CD8-positive, alpha-beta memory T cell (primary cell): Measurements from ENCODE around the gene ZDHHC20. TPM values are rescaled to one million over a fixed set of nuclear protein-coding genes. Genes with fewer than 3 reads are reported as not detected.
"Not testable (repeated sequence)": the region's sequence is repeated elsewhere in the genome, so short reads cannot be mapped to it uniquely, and the experiment has no call there.

Experiments used
- CTCF ChIA-PET: fragments of 350-600 bp; sonication (Branson Sonifier 250); formaldehyde crosslinking; loops from one replicate; lab custom pipeline; 2021; ENCODE audit warnings: antibody characterized with exemption; lab: Charles Lee
- POLR2A ChIA-PET: fragments of 350-600 bp; sonication (Branson Sonifier 250); formaldehyde crosslinking; loops from one replicate; lab custom pipeline; 2021; ENCODE audit warnings: antibody characterized with exemption; lab: Charles Lee
- DNase-seq, 5 donors: peaks; one replicate each; pipeline versions ENCODE4 v3.0.0 to v3.0.0-alpha.2; 2020 to 2022; ENCODE audit warnings: mixed read lengths in 1 of 5
- H3K27ac ChIP-seq: one replicate; pipeline ENCODE4 v1.7.0; 2013; ENCODE audit warnings: low read depth, mild to moderate bottlenecking, low read length, moderate library complexity
- H3K27me3 ChIP-seq: 2 replicates; pipeline ENCODE4 v1.7.0; 2013; ENCODE audit warnings: low read length, mild to moderate bottlenecking; ENCODE audit not compliant: insufficient read depth, poor library complexity, severe bottlenecking
- H3K36me3 ChIP-seq: 2 replicates; pipeline ENCODE4 v1.7.0; 2013; ENCODE audit warnings: mild to moderate bottlenecking, low read length, moderate library complexity; ENCODE audit not compliant: insufficient read depth
- H3K4me1 ChIP-seq: 2 replicates; pipeline ENCODE4 v1.7.0; 2013; ENCODE audit warnings: mild to moderate bottlenecking, low read length, moderate library complexity; ENCODE audit not compliant: insufficient read depth
- H3K4me3 ChIP-seq: 2 replicates; pipeline ENCODE4 v1.7.0; 2013; ENCODE audit warnings: mild to moderate bottlenecking, low read length
- H3K9me3 ChIP-seq: 2 replicates; pipeline ENCODE4 v1.7.0; 2013; ENCODE audit warnings: mild to moderate bottlenecking, low read length
- H3K27ac Mint-ChIP-seq, 8 donors: one replicate each; pipeline ENCODE4 v1.8.0; 2020 to 2021; ENCODE audit warnings: mixed read lengths in 8 of 8, mild to moderate bottlenecking in 6 of 8, inconsistent platforms in 3 of 8, moderate library complexity in 3 of 8
- H3K27me3 Mint-ChIP-seq, 2 donors: one replicate each; pipeline ENCODE4 v1.8.0; 2020 to 2021; ENCODE audit warnings: mixed read lengths in 2 of 2, mild to moderate bottlenecking in 1 of 2, moderate library complexity in 1 of 2
- H3K36me3 Mint-ChIP-seq, 3 donors: one replicate each; pipeline ENCODE4 v1.8.0; 2020 to 2021; ENCODE audit warnings: mixed read lengths in 3 of 3, inconsistent platforms in 1 of 3, mild to moderate bottlenecking in 1 of 3
- H3K4me1 Mint-ChIP-seq, 3 donors: one replicate each; pipeline ENCODE4 v1.8.0; 2020 to 2021; ENCODE audit warnings: mixed read lengths in 3 of 3, inconsistent platforms in 1 of 3, mild to moderate bottlenecking in 1 of 3
- H3K4me3 Mint-ChIP-seq, 7 donors: one replicate each; pipeline ENCODE4 v1.8.0; 2020 to 2021; ENCODE audit warnings: mixed read lengths in 7 of 7, mild to moderate bottlenecking in 6 of 7, moderate library complexity in 4 of 7, inconsistent platforms in 2 of 7
- H3K9me3 Mint-ChIP-seq, 5 donors: one replicate each; pipeline ENCODE4 v1.8.0; 2020 to 2022; ENCODE audit warnings: mixed read lengths in 5 of 5, mild to moderate bottlenecking in 3 of 5, moderate library complexity in 2 of 5, inconsistent platforms in 1 of 5
- polyA plus RNA-seq: library from polyadenylated mRNA; unstranded; fragments of 300-500 nt; fragmentation: Illumina TruSeq; gene quantifications from one replicate; pipeline ENCODE4 v1.2.3, GENCODE V29; 2021
- total RNA-seq, 2 experiments: library from RNA; stranded (reverse); gene quantifications; one replicate each; pipeline ENCODE4 v1.2.3, GENCODE V29; 2021

Gene ZDHHC20
- total and polyA plus RNA-seq, 3 experiments from 2014 or later = 35.5 to 58.8 (median 50.4) TPM

- H3K9me3 Mint-ChIP-seq, CTCF ChIA-PET, H3K4me3 ChIP-seq, H3K27me3 ChIP-seq, POLR2A ChIA-PET, H3K4me1 Mint-ChIP-seq, H3K9me3 ChIP-seq, H3K4me3 Mint-ChIP-seq, DNase-seq, H3K27ac ChIP-seq, H3K27me3 Mint-ChIP-seq, H3K4me1 ChIP-seq: not testable (repeated sequence)
- Mint-ChIP-seq H3K36me3 (peaks cover 28 to 77% (median 47%) of the 10 kb centered on the region in 3 donors), H3K27ac (peak overlapping the region in 1 of 8 donors; percentile 73)
- H3K36me3 ChIP-seq = peaks cover 17% of the 10 kb centered on the region
Observed at GRCh38 chr13:21410453-21410852, 48.6 kb downstream of the ZDHHC20 start.

GRCh38 chr13:21405309-21405708, 53.8 kb downstream of the ZDHHC20 start:
- Histone ChIP-seq H3K36me3 (peaks cover 7% of the 10 kb centered on the region), H3K4me3 (no peak overlapping the region), H3K4me1 (peaks cover 2% of the 10 kb centered on the region), H3K27me3 (no peaks in the 10 kb centered on the region), H3K9me3 (no peaks in the 10 kb centered on the region), H3K27ac (no peak overlapping the region)
- H3K9me3 Mint-ChIP-seq = peaks cover 2 to 5% (median 3%) of the 10 kb centered on the region in 5 donors
- peaks cover 11 to 26% (median 26%) of the 10 kb centered on the region in 3 donors for H3K4me1 Mint-ChIP-seq
- H3K27ac Mint-ChIP-seq = peak overlapping the region in 4 of 8 donors; percentile 5 to 76 (median 42)
- H3K27me3 Mint-ChIP-seq = no peaks in the 10 kb centered on the region
- H3K4me3 Mint-ChIP-seq = no peak overlapping the region
- peaks cover 25 to 73% (median 50%) of the 10 kb centered on the region in 3 donors for H3K36me3 Mint-ChIP-seq
- POLR2A ChIA-PET = interaction anchor here (0.7 kb wide), 1 partner anchor 20 kb away, joined by 3 read pairs; no protein-coding TSS in a partner anchor
- CTCF ChIA-PET = interaction anchor here (1.6 kb wide), 1 partner anchor 72 kb away, joined by 5 read pairs; no protein-coding TSS in a partner anchor
- DNase-seq = no peak

- CTCF ChIA-PET = no interaction called here
- Histone ChIP-seq H3K4me3 (no peak overlapping the region), H3K36me3 (peaks cover 7% of the 10 kb centered on the region), H3K4me1 (peaks cover 10% of the 10 kb centered on the region), H3K9me3 (no peaks in the 10 kb centered on the region), H3K27ac (no peak overlapping the region), H3K27me3 (no peaks in the 10 kb centered on the region)
- Mint-ChIP-seq H3K27me3 (no peaks in the 10 kb centered on the region), H3K4me1 (peaks cover 23 to 45% (median 43%) of the 10 kb centered on the region in 3 donors), H3K4me3 (no peak overlapping the region), H3K27ac (peak overlapping the region in 3 of 8 donors; percentile 14 to 67 (median 25)), H3K9me3 (peaks cover 2 to 5% (median 3%) of the 10 kb centered on the region in 5 donors), H3K36me3 (peaks cover 22 to 63% (median 29%) of the 10 kb centered on the region in 3 donors)
- POLR2A ChIA-PET = no interaction called here
- DNase-seq = no peak
Observed at GRCh38 chr13:21402586-21403307, 56.4 kb downstream of the ZDHHC20 start.

GRCh38 chr13:21399741-21400140, 59.4 kb downstream of the ZDHHC20 start:
- H3K4me1 Mint-ChIP-seq = peaks cover 35 to 67% (median 62%) of the 10 kb centered on the region in 3 donors

GRCh38 chr13:21395953-21396352, 63.1 kb downstream of the ZDHHC20 start:
- ChIA-PET CTCF (no interaction called here), POLR2A (no interaction called here)
- H3K9me3 ChIP-seq = no peaks in the 10 kb centered on the region
- Mint-ChIP-seq H3K4me1 (peaks cover 28 to 44% (median 41%) of the 10 kb centered on the region in 3 donors), H3K9me3 (no peaks in the 10 kb centered on the region), H3K36me3 (peaks cover 12 to 46% (median 21%) of the 10 kb centered on the region in 3 donors), H3K27ac (peak overlapping the region; percentile 9 to 90 (median 66)), H3K27me3 (no peaks in the 10 kb centered on the region), H3K4me3 (peak overlapping the region in 2 of 7 donors; percentile 29 to 50)
- H3K27me3 ChIP-seq = no peaks in the 10 kb centered on the region
- H3K4me1 ChIP-seq = peaks cover 32% of the 10 kb centered on the region
- H3K27ac ChIP-seq = no peak overlapping the region
- peak overlapping the region; percentile 4 for H3K4me3 ChIP-seq
- peak in 2 of 5 donors; percentile 2 to 31 for DNase-seq
- peaks cover 4% of the 10 kb centered on the region for H3K36me3 ChIP-seq

More at GRCh38 chr13:21399741-21400140, 59.4 kb downstream of the ZDHHC20 start:
- Mint-ChIP-seq H3K36me3 (peaks cover 16 to 50% (median 22%) of the 10 kb centered on the region in 3 donors), H3K9me3 (no peaks in the 10 kb centered on the region), H3K4me3 (peak overlapping the region in 3 of 7 donors; percentile 6 to 20 (median 12)), H3K27me3 (no peaks in the 10 kb centered on the region), H3K27ac (peak overlapping the region in 4 of 8 donors; percentile 44 to 84 (median 58))
- no peaks in the 10 kb centered on the region for H3K36me3 ChIP-seq
- H3K4me1 ChIP-seq = peaks cover 32% of the 10 kb centered on the region
- H3K9me3 ChIP-seq = no peaks in the 10 kb centered on the region
- CTCF ChIA-PET = no interaction called here
- H3K27me3 ChIP-seq = no peaks in the 10 kb centered on the region
- H3K27ac ChIP-seq = no peak overlapping the region
- DNase-seq = peak in 1 of 5 donors; percentile 33
- H3K4me3 ChIP-seq = no peak overlapping the region
- POLR2A ChIA-PET = no interaction called here

GRCh38 chr13:21389124-21389523, 70.0 kb downstream of the ZDHHC20 start:
- H3K9me3 ChIP-seq = no peaks in the 10 kb centered on the region
- peaks cover 4% of the 10 kb centered on the region for H3K36me3 ChIP-seq
- Mint-ChIP-seq H3K27ac (peak overlapping the region in 6 of 8 donors; percentile 5 to 80 (median 52)), H3K27me3 (no peaks in the 10 kb centered on the region), H3K4me3 (peak overlapping the region in 1 of 7 donors; percentile 1), H3K4me1 (peaks cover 17 to 20% (median 18%) of the 10 kb centered on the region in 3 donors), H3K9me3 (no peaks in the 10 kb centered on the region), H3K36me3 (peaks cover 10 to 74% (median 33%) of the 10 kb centered on the region in 3 donors)
- ChIA-PET POLR2A (no interaction called here), CTCF (interaction anchor here (1.1 kb wide), 1 partner anchor 91 kb away, joined by 3 read pairs; no protein-coding TSS in a partner anchor)
- H3K27me3 ChIP-seq = no peaks in the 10 kb centered on the region
- H3K27ac ChIP-seq = no peak overlapping the region
- no peak overlapping the region for H3K4me3 ChIP-seq
- H3K4me1 ChIP-seq = no peaks in the 10 kb centered on the region
- DNase-seq = no peak

- no peak for DNase-seq
- Histone ChIP-seq H3K27ac (no peak overlapping the region), H3K4me1 (no peaks in the 10 kb centered on the region), H3K36me3 (peaks cover 20% of the 10 kb centered on the region), H3K9me3 (no peaks in the 10 kb centered on the region), H3K27me3 (no peaks in the 10 kb centered on the region), H3K4me3 (no peak overlapping the region)
- peaks cover 17 to 20% (median 18%) of the 10 kb centered on the region in 3 donors for H3K4me1 Mint-ChIP-seq
- ChIA-PET POLR2A (no interaction called here), CTCF (interaction anchor here (1.0 to 1.2 kb wide), 2 partner anchors 41 to 89 kb away, joined by 3 read pairs; no protein-coding TSS in a partner anchor)
- no peak overlapping the region for H3K4me3 Mint-ChIP-seq
- H3K36me3 Mint-ChIP-seq = peaks cover 7 to 76% (median 41%) of the 10 kb centered on the region in 3 donors
- peak overlapping the region in 2 of 8 donors; percentile 7 to 92 for H3K27ac Mint-ChIP-seq
- no peaks in the 10 kb centered on the region for H3K9me3 Mint-ChIP-seq
- H3K27me3 Mint-ChIP-seq = no peaks in the 10 kb centered on the region
Observed at GRCh38 chr13:21385710-21386109, 73.4 kb downstream of the ZDHHC20 start.

- H3K4me1 Mint-ChIP-seq = peaks cover 0 to 2% (median 2%) of the 10 kb centered on the region in 3 donors
- Histone ChIP-seq H3K4me1 (no peaks in the 10 kb centered on the region), H3K27ac (no peak overlapping the region), H3K36me3 (peaks cover 20% of the 10 kb centered on the region), H3K27me3 (no peaks in the 10 kb centered on the region), H3K9me3 (no peaks in the 10 kb centered on the region), H3K4me3 (no peak overlapping the region)
- peak overlapping the region in 2 of 8 donors; percentile 7 to 10 for H3K27ac Mint-ChIP-seq
- DNase-seq = no peak
- peaks cover 7 to 69% (median 33%) of the 10 kb centered on the region in 3 donors for H3K36me3 Mint-ChIP-seq
- POLR2A ChIA-PET = no interaction called here
- no peak overlapping the region for H3K4me3 Mint-ChIP-seq
- CTCF ChIA-PET = no interaction called here
- no peaks in the 10 kb centered on the region for H3K27me3 Mint-ChIP-seq
- H3K9me3 Mint-ChIP-seq = no peaks in the 10 kb centered on the region
Observed at GRCh38 chr13:21383090-21383489, 76.0 kb downstream of the ZDHHC20 start.
